Neural progenitor cell (in vitro differentiated cells): ENCODE results near the gene UROC1. TPM values are rescaled to one million over a fixed set of nuclear protein-coding genes. Genes with fewer than 3 reads are reported as not detected.

Experiments used
- DNase-seq: peaks from one replicate; pipeline ENCODE4 v3.0.0-alpha.2; 2016; ENCODE audit warnings: low spot score
- H2AFZ ChIP-seq: fragments of 200-600 bp; sonication (generic); replicated peaks from 2 replicates; pipeline ENCODE4 v1.6.1; 2016; ENCODE audit warnings: antibody characterized with exemption
- H3F3A ChIP-seq: fragments of 200-600 bp; sonication (generic); 2 replicates; pipeline ENCODE4 v1.6.1; 2016; ENCODE audit warnings: antibody characterized with exemption, low read depth
- H3K27ac ChIP-seq: fragments of 200-600 bp; sonication (generic); 2 replicates; pipeline ENCODE4 v1.5.1; 2016; ENCODE audit warnings: mild to moderate bottlenecking
- H3K27me3 ChIP-seq: fragments of 200-600 bp; sonication (generic); 2 replicates; pipeline ENCODE4 v1.6.1; 2016; ENCODE audit warnings: mild to moderate bottlenecking, moderate library complexity
- H3K36me3 ChIP-seq: fragments of 200-600 bp; sonication (generic); 2 replicates; pipeline ENCODE4 v1.5.1; 2016
- H3K4me1 ChIP-seq: fragments of 200-600 bp; sonication (generic); 2 replicates; pipeline ENCODE4 v1.6.1; 2016; ENCODE audit warnings: mixed run types
- H3K4me2 ChIP-seq: fragments of 200-600 bp; sonication (generic); 2 replicates; pipeline ENCODE4 v1.6.1; 2016
- H3K4me3 ChIP-seq: fragments of 200-600 bp; sonication (generic); 2 replicates; pipeline ENCODE4 v1.5.1; 2016
- H3K79me2 ChIP-seq: fragments of 200-600 bp; sonication (generic); 2 replicates; pipeline ENCODE4 v1.6.1; 2016; ENCODE audit warnings: low read depth
- H3K9ac ChIP-seq: fragments of 200-600 bp; sonication (generic); 2 replicates; pipeline ENCODE4 v1.6.1; 2016
- H3K9me3 ChIP-seq: fragments of 200-600 bp; sonication (generic); 2 replicates; pipeline ENCODE4 v1.5.1; 2016; ENCODE audit warnings: low read depth
- H4K20me1 ChIP-seq: fragments of 200-600 bp; sonication (generic); 2 replicates; pipeline ENCODE4 v1.6.1; 2016; ENCODE audit warnings: low read depth
- H3K27ac Mint-ChIP-seq: 3 replicates; pipeline ENCODE4 v1.8.0; 2021; ENCODE audit warnings: mixed read lengths
- H3K27me3 Mint-ChIP-seq: 2 replicates; pipeline ENCODE4 v1.8.0; 2022; ENCODE audit warnings: low read depth, mild to moderate bottlenecking, inconsistent platforms, moderate library complexity, mixed read lengths; ENCODE audit not compliant: insufficient read depth
- H3K36me3 Mint-ChIP-seq: 3 replicates; pipeline ENCODE4 v1.8.0; 2021; ENCODE audit warnings: mixed read lengths
- H3K4me1 Mint-ChIP-seq: 3 replicates; pipeline ENCODE4 v1.8.0; 2021; ENCODE audit warnings: mixed read lengths
- H3K4me3 Mint-ChIP-seq: 3 replicates; pipeline ENCODE4 v1.8.0; 2021; ENCODE audit warnings: mild to moderate bottlenecking, moderate library complexity, mixed read lengths
- H3K9me3 Mint-ChIP-seq: 3 replicates; pipeline ENCODE4 v1.8.0; 2020; ENCODE audit warnings: mixed read lengths
- CTCF ChIP-seq: fragments of 200-600 bp; sonication (generic); IDR thresholded peaks from 2 replicates; pipeline ENCODE4 v1.5.1; 2017; ENCODE audit warnings: antibody characterized with exemption, mild to moderate bottlenecking
- EZH2 ChIP-seq: fragments of 200-600 bp; sonication (generic); IDR thresholded peaks from 2 replicates; pipeline ENCODE4 v1.6.1; 2017; ENCODE audit warnings: antibody characterized with exemption, mild to moderate bottlenecking, moderate library complexity
- EZH2phosphoT487 ChIP-seq: fragments of 200-600 bp; sonication (generic); IDR thresholded peaks from 2 replicates; pipeline ENCODE4 v1.6.1; 2017; ENCODE audit warnings: antibody characterized with exemption
- total RNA-seq: library from RNA; depleted of rRNA; stranded (reverse); fragments of >200 nt; gene quantifications from 2 replicates; pipeline ENCODE4 v1.2.3, GENCODE V29; 2015; ENCODE audit warnings: low replicate concordance

The UROC1 gene
- total RNA-seq, 1 donor from 2014 or later: not detected

- no peak for TF ChIP-seq EZH2phosphoT487
- no peak for TF ChIP-seq EZH2
- TF ChIP-seq CTCF: no peak
- Mint-ChIP-seq H3K4me1 (peaks cover 3% of the 10 kb centered on the region), H3K36me3 (peaks cover 50% of the 10 kb centered on the region), H3K27ac (peak overlapping the region; percentile 81), H3K27me3 (no peaks in the 10 kb centered on the region), H3K4me3 (no peak overlapping the region), H3K9me3 (no peaks in the 10 kb centered on the region)
- Histone ChIP-seq H3K9me3 (no peaks in the 10 kb centered on the region), H3F3A (no peaks in the 10 kb centered on the region), H2AFZ (no peak overlapping the region), H3K27ac (no peak overlapping the region), H3K4me1 (peaks cover under 1% of the 10 kb centered on the region), H3K9ac (no peak overlapping the region), H3K27me3 (no peaks in the 10 kb centered on the region), H3K79me2 (peaks cover 50% of the 10 kb centered on the region), H3K4me2 (no peak overlapping the region), H4K20me1 (peaks cover 45% of the 10 kb centered on the region), H3K4me3 (no peak overlapping the region), H3K36me3 (peaks cover 15% of the 10 kb centered on the region)
- no peak for DNase-seq
Observed at GRCh38 chr3:126466886-126467610, 50.5 kb downstream of the UROC1 start.

GRCh38 chr3:126465928-126466544, 51.5 kb downstream of the UROC1 start:
- Histone ChIP-seq H3K36me3 (peaks cover 15% of the 10 kb centered on the region), H4K20me1 (peaks cover 36% of the 10 kb centered on the region), H3K9ac (no peak overlapping the region), H3K4me3 (no peak overlapping the region), H3K27me3 (no peaks in the 10 kb centered on the region), H3K4me2 (no peak overlapping the region), H3K4me1 (no peaks in the 10 kb centered on the region), H3K27ac (no peak overlapping the region), H3K79me2 (peaks cover 45% of the 10 kb centered on the region), H3K9me3 (no peaks in the 10 kb centered on the region), H2AFZ (no peak overlapping the region), H3F3A (no peaks in the 10 kb centered on the region)
- Mint-ChIP-seq H3K36me3 (peaks cover 55% of the 10 kb centered on the region), H3K27me3 (no peaks in the 10 kb centered on the region), H3K9me3 (no peaks in the 10 kb centered on the region), H3K4me1 (peaks cover 2% of the 10 kb centered on the region), H3K4me3 (no peak overlapping the region), H3K27ac (no peak overlapping the region)
- no peak for TF ChIP-seq EZH2phosphoT487
- TF ChIP-seq CTCF: no peak
- no peak for TF ChIP-seq EZH2
- DNase-seq: no peak

GRCh38 chr3:126464997-126465396, 52.6 kb downstream of the UROC1 start:
- TF ChIP-seq EZH2 (no peak), CTCF (no peak), EZH2phosphoT487 (no peak)
- Mint-ChIP-seq H3K4me1 (peaks cover 2% of the 10 kb centered on the region), H3K4me3 (no peak overlapping the region), H3K27ac (no peak overlapping the region), H3K27me3 (no peaks in the 10 kb centered on the region), H3K36me3 (peaks cover 55% of the 10 kb centered on the region), H3K9me3 (no peaks in the 10 kb centered on the region)
- peaks cover 10% of the 10 kb centered on the region for H3K36me3 ChIP-seq
- peaks cover 42% of the 10 kb centered on the region for H3K79me2 ChIP-seq
- no peak overlapping the region for H3K9ac ChIP-seq
- H3K4me1 ChIP-seq: no peaks in the 10 kb centered on the region
- H3K4me3 ChIP-seq: no peak overlapping the region
- no peaks in the 10 kb centered on the region for H3K9me3 ChIP-seq
- no peak for DNase-seq
- H3F3A ChIP-seq: no peaks in the 10 kb centered on the region
- peaks cover 30% of the 10 kb centered on the region for H4K20me1 ChIP-seq
- H2AFZ ChIP-seq: no peak overlapping the region
- H3K4me2 ChIP-seq: no peak overlapping the region
- no peak overlapping the region for H3K27ac ChIP-seq
- H3K27me3 ChIP-seq: no peaks in the 10 kb centered on the region
